ENCODE data around the gene SYS1.

- no peak for TF ChIP-seq CTCF (IDR thresholded peaks at IDR 0.05; ENCODE audit: low read depth, low read length, poor library complexity, severe bottlenecking)
- no peak for TF ChIP-seq EZH2phosphoT487 (IDR thresholded peaks at IDR 0.05; ENCODE audit: borderline replicate concordance, low read length)
Observed at GRCh38 chr20:45415822-45416637, 53.1 kb downstream of the SYS1 start, which contains the start of gene PIGT.
